Tibial artery (tissue), 4 donors: Measurements from ENCODE around the gene SMG7.
A peak's percentile ranks its signal among the peaks of the same experiment; 100 is the strongest.

Experiments used
- DNase-seq, 2 donors: peaks; one replicate each; pipeline ENCODE4 v3.0.0-alpha.2; 2019
- H3K27ac ChIP-seq, 2 donors: fragments of 200-600 bp; sonication (generic) in 1 of 2; 1 replicate in 1 of 2; 2 replicates in 1 of 2; pipeline ENCODE4 v1.5.1; 2018 to 2019; ENCODE audit warnings: mild to moderate bottlenecking in 1 of 2
- H3K27me3 ChIP-seq, 2 donors: fragments of 200-600 bp; sonication (generic) in 1 of 2; one replicate each; pipeline versions ENCODE4 v1.5.1 to v1.6.0; 2016 to 2019
- H3K36me3 ChIP-seq, 3 donors: fragments of 200-600 bp; sonication (generic) in 2 of 3; one replicate each; pipeline ENCODE4 v1.5.1; 2016 to 2019; ENCODE audit warnings: mild to moderate bottlenecking in 2 of 3
- H3K4me1 ChIP-seq, 4 donors: fragments of 200-600 bp; sonication (generic) in 2 of 4; 1 replicate in 3 of 4; 2 replicates in 1 of 4; pipeline ENCODE4 v1.5.1; 2016 to 2019
- H3K4me3 ChIP-seq, 2 donors: fragments of 200-600 bp; sonication (generic) in 1 of 2; 1 replicate in 1 of 2; 2 replicates in 1 of 2; pipeline ENCODE4 v1.5.1; 2018 to 2019; ENCODE audit warnings: mild to moderate bottlenecking in 2 of 2
- H3K9me3 ChIP-seq, 3 donors: fragments of 200-600 bp; sonication (generic) in 1 of 3; one replicate each; pipeline ENCODE4 v1.5.1; 2016 to 2019
- CTCF ChIP-seq, 2 experiments: fragments of 200-600 bp in 1 of 2; fragments of 450-650 bp in 1 of 2; IDR thresholded peaks; one replicate each; pipeline ENCODE4 v1.5.1; 2017 to 2019; ENCODE audit warnings: antibody characterized with exemption in 2 of 2, mild to moderate bottlenecking in 1 of 2, moderate library complexity in 1 of 2
- intact Hi-C: fragments of 100-400 bp; cut with DNase I; formaldehyde crosslinking; loops from one replicate; pipeline ENCODE4 v1.15.0; 2023; ENCODE audit warnings: low total_unique reads

SMG7 gene

GRCh38 chr1:183592733-183593132 is 120.4 kb downstream of the SMG7 start:
- Histone ChIP-seq H3K27ac (no peak overlapping the region), H3K36me3 (no peaks in the 10 kb centered on the region), H3K9me3 (no peaks in the 10 kb centered on the region), H3K27me3 (no peaks in the 10 kb centered on the region), H3K4me3 (no peak overlapping the region), H3K4me1 (peaks cover 0 to 3% (median under 1%) of the 10 kb centered on the region in 4 donors)
- no peak for DNase-seq
- TF ChIP-seq CTCF (IDR thresholded peaks at IDR 0.05), result no peak
- intact Hi-C loops, result no loop called here

GRCh38 chr1:183593356-183593755 is 121.1 kb downstream of the SMG7 start:
- Histone ChIP-seq H3K36me3 (no peaks in the 10 kb centered on the region), H3K4me3 (no peak overlapping the region), H3K4me1 (peaks cover 0 to 10% (median 3%) of the 10 kb centered on the region in 4 donors), H3K9me3 (no peaks in the 10 kb centered on the region), H3K27me3 (no peaks in the 10 kb centered on the region), H3K27ac (no peak overlapping the region)
- intact Hi-C loops, result no loop called here
- DNase-seq, result no peak
- TF ChIP-seq CTCF (IDR thresholded peaks at IDR 0.05), result no peak

- Histone ChIP-seq H3K27ac (no peak overlapping the region), H3K4me1 (peaks cover 0 to 11% (median 3%) of the 10 kb centered on the region in 4 donors), H3K36me3 (no peaks in the 10 kb centered on the region), H3K9me3 (no peaks in the 10 kb centered on the region), H3K27me3 (no peaks in the 10 kb centered on the region), H3K4me3 (no peak overlapping the region)
- intact Hi-C loops, result no loop called here
- no peak for DNase-seq
- TF ChIP-seq CTCF (IDR thresholded peaks at IDR 0.05), result no peak
These were observed 123.2 kb downstream of the SMG7 start for GRCh38 chr1:183595537-183595936.

- Histone ChIP-seq H3K27ac (no peak overlapping the region), H3K36me3 (no peaks in the 10 kb centered on the region), H3K9me3 (no peaks in the 10 kb centered on the region), H3K27me3 (no peaks in the 10 kb centered on the region), H3K4me3 (no peak overlapping the region), H3K4me1 (peaks cover 0 to 11% (median 3%) of the 10 kb centered on the region in 4 donors)
- TF ChIP-seq CTCF (IDR thresholded peaks at IDR 0.05), result no peak
- intact Hi-C loops, result no loop called here
- DNase-seq, result no peak
These were observed 124.2 kb downstream of the SMG7 start for GRCh38 chr1:183596500-183596899.

GRCh38 chr1:183597656-183598347 is 125.5 kb downstream of the SMG7 start:
- no peaks in the 10 kb centered on the region for H3K36me3 ChIP-seq
- no peaks in the 10 kb centered on the region for H3K9me3 ChIP-seq
- no peak for TF ChIP-seq CTCF (IDR thresholded peaks at IDR 0.05)
- no peaks in the 10 kb centered on the region for H3K27me3 ChIP-seq
- no peak for DNase-seq
- H3K4me3 ChIP-seq, result no peak overlapping the region
- H3K27ac ChIP-seq, result peak overlapping the region; percentile 7 to 29
- intact Hi-C loops, result no loop called here
- H3K4me1 ChIP-seq, result peaks cover 0 to 11% (median 3%) of the 10 kb centered on the region in 4 donors
